IgD-negative memory B cell (primary cell): Measurements from ENCODE around the gene MED31. TPM values are rescaled to one million over a fixed set of nuclear protein-coding genes. Genes with fewer than 3 reads are reported as not detected.
"Not testable (repeated sequence)": the region's sequence is repeated elsewhere in the genome, so short reads cannot be mapped to it uniquely, and the experiment has no call there.

ENCODE experiments used
- H3K27ac Mint-ChIP-seq, 3 donors: one replicate each; pipeline ENCODE4 v1.8.0; 2020 to 2022; ENCODE audit warnings: mild to moderate bottlenecking in 3 of 3, mixed read lengths in 3 of 3, moderate library complexity in 1 of 3
- H3K27me3 Mint-ChIP-seq: one replicate; pipeline ENCODE4 v1.8.0; 2021; ENCODE audit warnings: mixed read lengths
- H3K36me3 Mint-ChIP-seq: one replicate; pipeline ENCODE4 v1.8.0; 2020; ENCODE audit warnings: mild to moderate bottlenecking, mixed read lengths
- H3K4me1 Mint-ChIP-seq, 3 donors: one replicate each; pipeline ENCODE4 v1.8.0; 2020 to 2022; ENCODE audit warnings: mixed read lengths in 3 of 3, mild to moderate bottlenecking in 1 of 3
- H3K4me3 Mint-ChIP-seq, 4 donors: one replicate each; pipeline ENCODE4 v1.8.0; 2020 to 2022; ENCODE audit warnings: mild to moderate bottlenecking in 4 of 4, mixed read lengths in 4 of 4, moderate library complexity in 3 of 4
- H3K9me3 Mint-ChIP-seq, 3 donors: one replicate each; pipeline ENCODE4 v1.8.0; 2020 to 2021; ENCODE audit warnings: mixed read lengths in 3 of 3, mild to moderate bottlenecking in 1 of 3
- polyA plus RNA-seq: library from polyadenylated mRNA; unstranded; fragments of 300-500 nt; fragmentation: Illumina TruSeq; gene quantifications from one replicate; pipeline ENCODE4 v1.2.3, GENCODE V29; 2021

The MED31 gene
- 33.3 TPM for polyA plus RNA-seq

DNA sequence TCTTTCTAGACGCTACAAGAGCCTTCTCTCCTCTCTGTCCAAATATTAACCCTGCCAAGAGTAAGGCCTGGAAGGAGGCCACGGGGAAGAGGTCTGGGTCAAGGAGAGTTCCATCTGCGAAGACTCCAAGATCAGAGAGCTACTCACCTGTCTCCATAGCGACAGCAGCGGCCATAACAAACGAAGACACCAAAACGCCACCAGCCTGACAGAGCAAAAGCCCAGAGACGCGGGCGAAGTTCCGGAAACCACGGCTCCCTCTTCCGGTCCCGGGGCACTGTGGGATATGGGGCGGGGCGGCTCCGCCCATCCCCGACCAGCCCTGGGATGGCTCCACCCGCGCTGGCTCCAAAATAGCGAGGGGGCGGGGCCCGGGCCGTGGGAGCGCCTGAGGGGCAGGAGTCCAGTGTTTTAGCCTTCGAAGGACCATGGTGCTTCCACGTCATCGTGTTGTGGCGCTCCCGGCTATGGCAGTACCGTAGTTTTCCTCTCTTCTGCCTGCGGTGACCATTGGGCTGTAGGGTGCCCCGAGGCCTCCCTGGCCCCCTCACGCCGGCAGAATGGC lies at the start of gene MED31, which contains the start of gene C17orf100:
TSS of gene MED31 (minus strand) at position 252 of the 565 bp plus-strand sequence. CDS start at position 175, 77 bp downstream.
TSS of gene C17orf100 (plus strand) at position 409 of the 565 bp plus-strand sequence. CDS start at position 561, 152 bp downstream.
- Mint-ChIP-seq H3K27ac (peak within 1 kb of the TSS; percentile 99 to 100 (median 100)), H3K9me3 (no peaks in the 10 kb centered on the region), H3K4me3 (peak within 1 kb of the TSS; percentile 95 to 99 (median 98)), H3K27me3 (no peaks in the 10 kb centered on the region), H3K4me1 (peaks cover 39 to 53% (median 52%) of the 10 kb centered on the region in 3 donors), H3K36me3 (no peaks in the 10 kb centered on the region)

GRCh38 chr17:6700948-6701307 lies 49.5 kb upstream of the MED31 start:
- H3K27me3 Mint-ChIP-seq: peaks cover 8% of the 10 kb centered on the region
- peaks cover 0 to 2% (median 0%) of the 10 kb centered on the region in 3 donors for H3K9me3 Mint-ChIP-seq
- no peak overlapping the region for H3K4me3 Mint-ChIP-seq
- H3K27ac Mint-ChIP-seq: no peak overlapping the region
- H3K36me3 Mint-ChIP-seq: no peaks in the 10 kb centered on the region
- peaks cover 0 to 4% (median 0%) of the 10 kb centered on the region in 3 donors for H3K4me1 Mint-ChIP-seq

GRCh38 chr17:6699997-6700947 lies 48.9 kb upstream of the MED31 start:
- no peaks in the 10 kb centered on the region for H3K36me3 Mint-ChIP-seq
- peak overlapping the region in 1 of 4 donors; percentile 22 for H3K4me3 Mint-ChIP-seq
- H3K4me1 Mint-ChIP-seq: peaks cover 0 to 4% (median 0%) of the 10 kb centered on the region in 3 donors
- H3K27ac Mint-ChIP-seq: no peak overlapping the region
- peaks cover 12% of the 10 kb centered on the region for H3K27me3 Mint-ChIP-seq
- peaks cover 0 to 2% (median 0%) of the 10 kb centered on the region in 3 donors for H3K9me3 Mint-ChIP-seq

- Mint-ChIP-seq H3K36me3 (no peaks in the 10 kb centered on the region), H3K27ac (no peak overlapping the region), H3K4me1 (peaks cover 0 to 4% (median 0%) of the 10 kb centered on the region in 3 donors), H3K4me3 (no peak overlapping the region), H3K9me3 (peaks cover 0 to 2% (median 0%) of the 10 kb centered on the region in 3 donors), H3K27me3 (peaks cover 15% of the 10 kb centered on the region)
These were observed 46.6 kb upstream of the MED31 start for GRCh38 chr17:6698004-6698403.

- peaks cover 0 to 2% (median 0%) of the 10 kb centered on the region in 3 donors for H3K9me3 Mint-ChIP-seq
- H3K27me3 Mint-ChIP-seq: peaks cover 15% of the 10 kb centered on the region
- H3K27ac Mint-ChIP-seq: no peak overlapping the region
- no peaks in the 10 kb centered on the region for H3K36me3 Mint-ChIP-seq
- H3K4me1 Mint-ChIP-seq: peaks cover 0 to 4% (median 0%) of the 10 kb centered on the region in 3 donors
- H3K4me3 Mint-ChIP-seq: no peak overlapping the region
These were observed 45.5 kb upstream of the MED31 start for GRCh38 chr17:6696906-6697305.

GRCh38 chr17:6695565-6695964 lies 44.2 kb upstream of the MED31 start:
- H3K27me3 Mint-ChIP-seq: peaks cover 15% of the 10 kb centered on the region
- H3K4me1 Mint-ChIP-seq: peaks cover 0 to under 1% (median 0%) of the 10 kb centered on the region in 3 donors
- peaks cover 0 to 2% (median 0%) of the 10 kb centered on the region in 3 donors for H3K9me3 Mint-ChIP-seq
- H3K4me3 Mint-ChIP-seq: no peak overlapping the region
- H3K27ac Mint-ChIP-seq: no peak overlapping the region
- H3K36me3 Mint-ChIP-seq: no peaks in the 10 kb centered on the region

DNA sequence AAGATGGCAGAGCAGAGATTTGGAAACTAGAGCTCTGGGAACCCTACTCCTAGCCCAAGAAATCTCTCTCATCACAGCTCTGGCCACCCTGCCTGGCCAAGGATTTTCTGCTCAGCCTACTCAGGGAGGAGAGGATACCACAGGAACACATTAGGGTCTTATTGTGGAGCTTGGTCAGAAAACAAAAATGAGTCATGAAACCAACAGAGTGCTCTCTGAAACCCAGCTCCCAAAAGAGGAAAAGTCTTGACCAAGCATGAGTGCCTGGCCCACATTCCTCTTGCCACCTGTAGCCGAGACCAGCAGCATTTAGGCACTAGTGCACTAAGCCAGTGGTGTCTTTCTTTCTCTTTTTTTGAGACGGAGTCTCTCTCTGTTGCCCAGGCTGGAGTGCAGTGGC lies 43.6 kb upstream of the MED31 start:
- Mint-ChIP-seq H3K4me1 (no peaks in the 10 kb centered on the region), H3K9me3 (peaks cover 0 to 2% (median 0%) of the 10 kb centered on the region in 3 donors), H3K27ac (no peak overlapping the region), H3K36me3 (no peaks in the 10 kb centered on the region), H3K27me3 (peaks cover 16% of the 10 kb centered on the region), H3K4me3 (no peak overlapping the region)

GRCh38 chr17:6691958-6692357 lies 40.6 kb upstream of the MED31 start:
- H3K36me3 Mint-ChIP-seq, H3K4me3 Mint-ChIP-seq, H3K4me1 Mint-ChIP-seq, H3K9me3 Mint-ChIP-seq: not testable (repeated sequence)
- peaks cover 14% of the 10 kb centered on the region for H3K27me3 Mint-ChIP-seq
- H3K27ac Mint-ChIP-seq: peak overlapping the region in 1 of 3 donors; percentile 76

- Mint-ChIP-seq H3K27ac (peak overlapping the region in 1 of 3 donors; percentile 76), H3K9me3 (peaks cover 0 to 2% (median 0%) of the 10 kb centered on the region in 3 donors), H3K4me3 (no peak overlapping the region), H3K27me3 (peaks cover 15% of the 10 kb centered on the region), H3K36me3 (peaks cover 1% of the 10 kb centered on the region), H3K4me1 (peaks cover 0 to 1% (median 0%) of the 10 kb centered on the region in 3 donors)
These were observed 40.1 kb upstream of the MED31 start for GRCh38 chr17:6691546-6691945.

- Mint-ChIP-seq H3K27me3 (peaks cover 10% of the 10 kb centered on the region), H3K36me3 (peaks cover 1% of the 10 kb centered on the region), H3K4me1 (peaks cover 0 to 1% (median 0%) of the 10 kb centered on the region in 3 donors), H3K4me3 (no peak overlapping the region), H3K9me3 (no peaks in the 10 kb centered on the region), H3K27ac (no peak overlapping the region)
These were observed 39.2 kb upstream of the MED31 start for GRCh38 chr17:6690641-6691040.

DNA sequence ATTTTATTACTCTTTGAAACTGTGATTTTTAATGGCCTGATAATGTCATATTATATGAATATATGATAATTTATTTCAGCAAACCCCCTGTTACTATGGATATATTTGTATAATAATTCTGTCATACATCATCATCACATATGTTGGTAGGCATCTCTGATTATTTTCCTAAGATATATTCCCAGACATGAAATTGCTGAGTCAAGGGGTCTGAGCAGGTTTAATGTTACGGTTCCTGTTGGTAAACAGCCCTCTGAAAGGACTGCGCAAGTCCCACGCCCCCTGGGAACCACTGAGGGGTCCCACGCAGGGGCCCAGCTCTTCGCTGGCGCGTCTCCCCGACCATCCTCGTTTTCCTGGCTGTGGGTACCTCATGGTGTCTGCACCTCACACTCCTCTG lies 37.5 kb upstream of the MED31 start:
- H3K27ac Mint-ChIP-seq: no peak overlapping the region
- H3K36me3 Mint-ChIP-seq: peaks cover 4% of the 10 kb centered on the region
- no peaks in the 10 kb centered on the region for H3K9me3 Mint-ChIP-seq
- H3K27me3 Mint-ChIP-seq: peaks cover 8% of the 10 kb centered on the region
- H3K4me1 Mint-ChIP-seq: peaks cover 0 to 1% (median 0%) of the 10 kb centered on the region in 3 donors
- H3K4me3 Mint-ChIP-seq: no peak overlapping the region

DNA sequence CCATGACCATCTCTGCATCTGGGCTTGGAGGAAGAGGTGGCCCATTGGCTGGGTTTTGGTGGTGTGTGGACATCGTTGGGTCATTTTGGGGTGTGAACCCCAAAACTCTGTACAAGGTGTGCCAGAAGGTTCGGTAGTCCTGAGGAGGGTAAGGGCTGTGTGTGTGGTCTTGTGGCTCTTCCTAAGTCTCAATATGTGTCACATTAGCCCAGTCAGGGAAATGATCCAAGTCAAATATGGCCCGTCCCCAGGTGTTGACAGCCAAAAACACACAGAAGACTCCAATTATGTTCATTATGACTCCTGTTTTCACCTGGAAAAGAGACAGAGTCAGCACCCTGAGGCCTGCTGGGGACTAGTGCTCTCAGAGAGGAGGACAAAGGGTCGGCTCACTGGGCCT lies 34.6 kb upstream of the MED31 start:
- peaks cover 6% of the 10 kb centered on the region for H3K36me3 Mint-ChIP-seq
- H3K4me1 Mint-ChIP-seq: peaks cover 0 to 1% (median 0%) of the 10 kb centered on the region in 3 donors

GRCh38 chr17:6684881-6685767 lies 33.7 kb upstream of the MED31 start:
- Mint-ChIP-seq H3K4me3 (peak overlapping the region in 1 of 4 donors; percentile 9), H3K9me3 (no peaks in the 10 kb centered on the region), H3K27me3 (peaks cover 8% of the 10 kb centered on the region), H3K4me1 (peaks cover 0 to 1% (median 0%) of the 10 kb centered on the region in 3 donors), H3K27ac (peak overlapping the region in 1 of 3 donors; percentile 36), H3K36me3 (peaks cover 6% of the 10 kb centered on the region)

More for the DNA sequence above, 34.6 kb upstream of the MED31 start:
- Mint-ChIP-seq H3K9me3 (no peaks in the 10 kb centered on the region), H3K4me3 (no peak overlapping the region), H3K27ac (no peak overlapping the region), H3K27me3 (peaks cover 8% of the 10 kb centered on the region)

- H3K36me3 Mint-ChIP-seq: peaks cover 6% of the 10 kb centered on the region
These were observed 33.0 kb upstream of the MED31 start for GRCh38 chr17:6684460-6684783.

More at GRCh38 chr17:6684460-6684783, 33.0 kb upstream of the MED31 start:
- Mint-ChIP-seq H3K27ac (no peak overlapping the region), H3K4me3 (no peak overlapping the region), H3K9me3 (no peaks in the 10 kb centered on the region), H3K4me1 (peaks cover 0 to 1% (median 0%) of the 10 kb centered on the region in 3 donors), H3K27me3 (peaks cover 6% of the 10 kb centered on the region)
